ENCODE data around the gene CPLX1. TPM values are rescaled to one million over a fixed set of nuclear protein-coding genes. Genes with fewer than 3 reads are reported as not detected.

The CPLX1 gene
- total RNA-seq, result not detected

GRCh38 chr4:825971-826330, at the start of gene CPLX1:
CPLX1 (minus strand) TSS chr4:826129; CDS start chr4:824522, 1,607 bp downstream.
- peak; percentile 6 for DNase-seq

- DNase-seq, result no peak
Observed at GRCh38 chr4:874971-875817, 49.3 kb upstream of the CPLX1 start.

- peak; percentile 54 for DNase-seq
Observed at GRCh38 chr4:874056-874455, 48.1 kb upstream of the CPLX1 start.

GRCh38 chr4:872241-872981, 46.5 kb upstream of the CPLX1 start:
- no peak for DNase-seq

- no peak for DNase-seq
Observed at GRCh38 chr4:871484-871883, 45.6 kb upstream of the CPLX1 start.

- peak; percentile 42 for DNase-seq
Observed at GRCh38 chr4:870951-871350, 45.0 kb upstream of the CPLX1 start.

GRCh38 chr4:869776-870175, 43.8 kb upstream of the CPLX1 start:
- no peak for DNase-seq

GRCh38 chr4:868421-868820, 42.5 kb upstream of the CPLX1 start:
- DNase-seq, result no peak

GRCh38 chr4:867526-868250, 41.8 kb upstream of the CPLX1 start:
- no peak for DNase-seq

GRCh38 chr4:866761-867390, 40.9 kb upstream of the CPLX1 start:
- DNase-seq, result no peak

- DNase-seq, result no peak
Observed at GRCh38 chr4:866068-866760, 40.3 kb upstream of the CPLX1 start.

- no peak for DNase-seq
Observed at GRCh38 chr4:865572-865971, 39.6 kb upstream of the CPLX1 start.

- DNase-seq, result no peak
Observed at GRCh38 chr4:865121-865465, 39.2 kb upstream of the CPLX1 start.

GRCh38 chr4:864456-865120, 38.7 kb upstream of the CPLX1 start:
- no peak for DNase-seq

- DNase-seq, result no peak
Observed at GRCh38 chr4:860561-860960, 34.6 kb upstream of the CPLX1 start.

GRCh38 chr4:859496-859895, 33.6 kb upstream of the CPLX1 start:
- DNase-seq, result no peak

- DNase-seq, result peak; percentile 39
Observed at GRCh38 chr4:858831-859451, 33.0 kb upstream of the CPLX1 start.

GRCh38 chr4:858041-858481, 32.1 kb upstream of the CPLX1 start:
- DNase-seq, result no peak

GRCh38 chr4:857461-857860, 31.5 kb upstream of the CPLX1 start:
- DNase-seq, result no peak

- DNase-seq, result no peak
Observed at GRCh38 chr4:856225-856901, 30.4 kb upstream of the CPLX1 start.
